G401 (cell line): ENCODE data around the gene TCP11. TPM values are rescaled to one million over a fixed set of nuclear protein-coding genes. Genes with fewer than 3 reads are reported as not detected.
A peak's percentile ranks its signal among the peaks of the same experiment; 100 is the strongest.

Experiments
- DNase-seq: peaks from one replicate; pipeline ENCODE4 v3.0.0-alpha.2; 2015; ENCODE audit warnings: low spot score
- in situ Hi-C: cut with HindIII; loops from 2 replicates; pipeline ENCODE4 v1.10.0; 2016; ENCODE audit warnings: low sequenced_read_pairs, mixed read lengths
- total RNA-seq: library from RNA; depleted of rRNA; stranded (reverse); fragments of >200 nt; shearing (Covaris generic); gene quantifications from 2 replicates; pipeline ENCODE4 v1.2.3, GENCODE V29; 2014

The TCP11 gene
- total RNA-seq, 1 experiment from 2014 or later = not detected

GRCh38 chr6:35174088-35174434, 32.9 kb upstream of the TCP11 start:
- no peak for DNase-seq
- in situ Hi-C loops = no loop called here

- in situ Hi-C loops = no loop called here
- no peak for DNase-seq
Observed at GRCh38 chr6:35173427-35174087, 32.4 kb upstream of the TCP11 start.

DNA sequence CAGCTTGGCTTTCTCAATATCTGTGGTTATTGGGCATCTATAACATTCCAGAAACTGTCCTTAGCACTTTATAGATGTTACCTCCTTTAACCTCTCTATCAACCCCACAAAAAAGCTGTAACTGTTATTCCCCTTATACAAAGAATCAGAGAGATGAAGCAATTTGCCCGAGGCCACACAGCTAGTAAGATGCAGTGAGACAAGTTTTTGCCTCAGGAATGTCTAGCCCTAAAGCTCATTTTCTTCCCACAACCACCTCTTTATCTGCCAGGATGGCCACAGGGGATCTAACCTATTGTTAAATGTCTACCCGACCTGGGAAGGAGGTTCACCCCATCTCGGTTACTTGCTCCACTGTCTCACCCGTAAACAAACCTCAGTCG, 31.9 kb upstream of the TCP11 start:
- in situ Hi-C loops = no loop called here
- DNase-seq = no peak

DNA sequence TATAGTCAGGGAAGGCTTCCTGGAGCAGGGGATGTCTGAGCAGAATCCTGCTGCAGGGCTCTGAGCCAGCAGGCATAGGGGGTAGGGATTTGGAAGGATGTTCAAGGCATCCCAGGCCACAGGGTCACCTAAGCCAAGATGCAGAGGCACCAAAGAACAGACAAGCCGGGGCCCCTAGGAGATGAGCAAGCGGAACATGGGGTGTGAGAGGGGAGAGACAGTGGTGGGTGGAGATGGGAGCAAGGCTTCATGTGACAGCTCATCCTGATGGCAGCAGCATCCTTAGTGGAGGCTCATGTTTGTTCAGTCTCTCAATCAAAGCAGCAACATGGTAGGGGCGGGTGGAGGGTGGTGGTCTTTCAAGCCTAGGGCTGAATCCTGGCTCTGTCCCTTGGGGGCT, 29.8 kb upstream of the TCP11 start:
- DNase-seq = no peak
- in situ Hi-C loops = no loop called here

DNA sequence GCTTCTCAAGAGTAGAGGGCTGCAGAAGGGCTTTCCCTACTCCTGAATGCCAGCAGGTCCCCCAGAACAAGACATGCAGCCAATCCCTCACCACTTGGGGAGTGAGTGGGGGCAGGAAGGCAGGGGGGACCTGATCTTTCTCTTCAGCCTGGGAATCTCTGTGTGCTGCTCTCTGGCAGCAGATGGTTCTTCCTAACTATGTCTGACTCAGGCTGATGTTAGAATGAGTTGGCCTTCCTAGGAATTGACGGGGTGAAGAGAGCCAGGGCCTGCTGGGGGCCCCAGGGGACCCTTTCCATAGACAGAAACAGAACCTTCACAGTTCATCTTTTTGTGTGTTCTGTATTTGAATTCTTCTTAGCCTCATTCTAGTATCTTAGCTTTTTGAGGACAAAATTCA, 29.0 kb upstream of the TCP11 start:
- in situ Hi-C loops = no loop called here
- no peak for DNase-seq

DNA sequence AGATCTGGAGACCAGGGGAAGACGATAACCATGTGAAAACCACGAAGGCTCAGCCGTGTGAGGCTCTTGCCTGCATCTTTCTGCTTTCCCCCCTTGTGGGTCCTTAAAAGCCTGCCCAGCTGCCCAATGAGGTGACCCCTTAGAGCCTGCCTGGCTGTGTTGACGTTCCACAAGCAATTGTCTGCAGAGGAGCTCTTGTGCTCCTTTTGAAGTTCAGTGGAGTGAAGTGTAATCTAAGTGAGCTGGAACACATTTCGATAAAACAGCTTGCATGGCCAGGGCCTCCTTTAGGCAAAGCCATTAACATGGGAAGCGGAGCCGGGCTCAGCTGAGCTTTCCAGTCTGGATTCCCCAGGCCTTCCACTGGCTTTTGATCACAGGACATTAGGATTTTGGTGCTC, 27.3 kb upstream of the TCP11 start:
- no peak for DNase-seq
- in situ Hi-C loops = no loop called here

DNA sequence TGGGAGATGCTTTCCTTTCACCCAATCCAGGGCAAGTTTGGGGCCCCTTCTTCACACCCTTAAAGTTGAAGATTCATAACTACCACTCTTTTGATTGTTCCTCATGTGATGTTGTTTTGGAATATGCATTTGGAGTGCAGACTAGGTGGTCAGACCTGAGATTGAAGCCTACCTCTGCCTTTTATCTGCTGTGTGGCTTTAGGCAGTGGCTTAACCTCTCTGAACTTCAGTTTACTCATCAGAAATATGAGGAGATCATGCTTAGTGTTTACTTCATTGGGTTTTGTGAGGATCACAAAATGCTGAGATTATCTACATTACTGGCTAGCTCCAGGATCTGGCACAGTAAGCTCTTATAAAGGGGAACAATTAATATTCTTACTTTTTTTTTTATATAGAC, 26.4 kb upstream of the TCP11 start:
- in situ Hi-C loops = no loop called here
- DNase-seq = no peak

- in situ Hi-C loops = no loop called here
Observed at GRCh38 chr6:35166520-35166919, 25.4 kb upstream of the TCP11 start.

DNA sequence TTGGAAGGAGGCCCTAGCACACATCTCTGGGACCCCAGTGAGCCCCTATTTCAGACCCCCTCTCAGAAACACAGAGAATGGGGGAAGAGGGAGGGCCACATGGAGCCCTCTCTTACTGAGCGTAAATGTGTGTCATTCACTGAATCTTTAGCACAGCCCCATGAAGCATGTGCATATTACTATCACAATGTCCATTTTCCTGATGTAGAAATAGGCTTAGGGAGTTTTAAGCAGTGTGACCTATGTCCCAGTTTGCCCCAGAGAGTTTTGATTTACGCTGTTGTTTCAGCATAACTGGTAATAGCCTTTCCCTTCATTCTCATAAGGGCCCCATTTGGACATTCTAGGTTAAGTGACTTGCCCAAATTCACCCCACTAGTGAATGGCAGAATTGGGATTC, 25.0 kb upstream of the TCP11 start:
- in situ Hi-C loops = no loop called here
- no peak for DNase-seq

More at GRCh38 chr6:35166520-35166919, 25.4 kb upstream of the TCP11 start:
- no peak for DNase-seq

GRCh38 chr6:35165630-35166071, 24.5 kb upstream of the TCP11 start:
- in situ Hi-C loops = no loop called here
- no peak for DNase-seq

DNA sequence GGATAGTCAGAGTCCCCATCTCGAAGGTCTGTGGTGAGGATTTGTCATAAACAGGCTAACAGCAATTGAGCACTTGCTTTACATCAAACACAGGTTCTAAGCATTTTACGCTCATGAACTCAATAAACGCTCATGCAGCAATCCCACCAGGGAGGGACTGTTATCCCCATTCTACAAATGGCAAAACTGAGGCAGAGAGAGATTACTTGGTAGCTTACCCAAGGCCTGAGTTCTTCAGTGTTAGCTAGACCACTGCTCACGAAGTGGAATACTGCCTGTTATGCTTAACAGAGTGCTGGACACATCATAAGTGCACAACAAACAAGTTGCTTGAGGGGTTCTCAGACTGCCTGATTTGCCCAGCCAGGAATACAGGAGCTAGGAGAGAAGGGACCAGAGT, 23.7 kb upstream of the TCP11 start:
- in situ Hi-C loops = no loop called here
- no peak for DNase-seq

DNA sequence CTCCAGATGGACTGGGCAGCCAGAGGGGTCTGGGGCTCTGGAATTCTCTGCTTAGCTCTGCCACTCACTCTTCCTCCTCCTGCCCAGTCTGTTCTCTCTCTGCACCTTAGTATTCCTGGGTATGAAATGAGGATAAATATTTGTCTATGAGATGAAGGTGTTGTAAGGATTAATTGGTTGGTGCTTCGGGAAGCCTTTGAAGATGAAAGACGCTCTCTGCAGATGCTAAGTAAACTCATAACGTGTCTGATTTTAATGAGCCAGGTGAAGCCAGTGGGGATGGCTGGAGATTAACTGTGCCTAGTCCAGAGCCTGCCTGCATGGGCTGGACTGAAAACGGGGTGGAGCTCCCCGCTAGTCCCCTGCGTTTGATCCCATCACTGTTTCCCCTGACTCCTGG, 23.1 kb upstream of the TCP11 start:
- no peak for DNase-seq
- in situ Hi-C loops = no loop called here

DNA sequence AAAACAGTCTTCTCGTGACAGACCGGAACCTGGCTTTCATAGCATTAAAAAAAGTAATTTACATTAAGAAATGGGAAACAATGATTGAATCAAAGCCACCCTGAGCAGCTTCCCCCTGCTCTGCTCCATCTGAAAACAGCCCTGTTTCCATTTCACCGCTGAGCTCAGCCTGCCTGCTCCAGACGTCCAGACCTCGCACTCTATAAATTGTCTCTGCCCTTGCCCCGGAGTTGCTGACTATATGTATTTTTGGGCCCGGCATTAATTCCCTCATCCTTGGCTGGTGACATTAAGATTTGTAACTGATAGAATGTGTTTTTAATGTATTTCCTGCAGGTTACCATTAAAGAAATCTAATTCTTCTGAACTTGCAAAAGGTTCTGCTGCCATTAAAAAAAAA, 22.7 kb upstream of the TCP11 start:
- no peak for DNase-seq
- in situ Hi-C loops = no loop called here

DNA sequence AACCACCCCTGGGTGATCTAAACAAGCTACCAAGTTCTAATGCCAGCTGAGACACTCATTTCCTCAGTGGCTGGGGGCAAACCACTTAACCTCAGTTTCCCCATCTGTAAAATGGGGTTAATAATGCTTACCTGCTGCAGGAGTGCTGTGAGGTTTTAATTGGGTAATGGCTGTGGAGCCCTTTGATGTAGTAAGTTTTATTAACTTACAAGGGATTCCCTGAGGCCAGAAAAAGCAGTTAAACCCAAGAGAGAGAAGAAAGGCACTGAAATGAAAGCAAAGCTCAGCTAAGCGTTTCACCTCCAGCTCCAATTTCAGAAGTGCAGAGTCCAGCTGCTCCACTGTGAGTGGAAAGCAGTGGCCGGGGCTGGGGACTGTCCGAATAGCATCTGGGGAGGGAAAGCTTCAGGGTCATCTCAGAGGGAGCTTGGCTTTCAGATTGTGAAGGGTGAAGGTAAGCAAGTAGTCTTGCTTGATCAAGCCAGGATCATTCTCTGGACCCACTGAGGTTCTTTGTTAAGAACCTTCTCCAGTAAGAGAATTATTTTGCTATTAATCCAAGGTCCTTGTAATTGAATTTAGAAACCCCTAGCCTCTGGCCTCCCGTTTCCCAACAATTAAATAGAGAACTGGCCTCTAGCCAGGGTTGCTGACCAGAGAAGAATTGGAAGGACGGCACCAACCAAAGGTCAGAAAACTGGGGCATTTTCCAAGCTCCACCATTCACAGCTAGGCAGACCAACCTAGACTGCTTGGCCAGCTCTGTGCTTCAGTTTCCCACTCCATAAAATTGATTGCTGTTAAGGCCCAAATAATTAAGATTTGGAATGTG, 20.9 kb upstream of the TCP11 start:
- in situ Hi-C loops = no loop called here
- DNase-seq = peak; percentile 17

DNA sequence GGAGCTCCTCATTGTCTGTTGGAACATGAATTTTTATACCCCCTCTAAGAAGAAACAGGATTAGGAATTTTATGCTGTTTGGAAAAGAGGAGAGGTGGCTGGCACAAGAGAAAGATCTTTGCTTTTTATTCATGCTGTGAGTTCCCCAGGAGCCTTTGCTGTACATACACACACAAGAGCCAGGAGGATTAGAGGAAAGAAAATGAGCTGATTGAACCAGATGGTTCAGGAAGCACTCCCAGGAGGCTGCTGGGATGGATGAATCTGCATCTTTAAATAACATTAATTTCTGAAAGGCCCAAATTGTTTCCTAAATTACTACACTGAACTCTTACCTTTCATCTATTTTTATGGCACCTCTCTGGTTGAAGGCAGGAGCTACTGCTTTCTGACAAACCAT, 20.1 kb upstream of the TCP11 start:
- DNase-seq = peak; percentile 60

GRCh38 chr6:35160642-35161041, 19.5 kb upstream of the TCP11 start:
- in situ Hi-C loops = no loop called here
- DNase-seq = no peak

More for the DNA sequence above, 20.1 kb upstream of the TCP11 start:
- in situ Hi-C loops = no loop called here

DNA sequence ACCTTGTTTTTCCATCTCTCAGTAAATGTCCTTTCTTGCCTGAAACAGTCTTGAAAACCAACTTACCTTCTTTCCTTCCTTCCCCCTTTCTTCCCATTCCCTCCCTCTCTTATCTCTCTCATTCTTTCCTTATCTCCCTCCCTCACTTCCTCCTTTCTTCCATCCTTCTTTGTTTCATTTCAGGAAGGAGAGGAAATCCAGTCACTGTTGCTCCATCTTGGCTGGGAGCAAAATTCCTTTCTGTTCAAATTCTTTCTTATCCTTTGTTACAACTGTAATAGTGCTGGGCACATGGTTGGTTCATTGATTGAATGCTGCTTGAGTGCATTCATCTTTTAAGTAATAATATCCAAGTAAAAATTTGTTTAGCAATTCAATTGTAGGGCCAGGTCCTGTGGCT, 17.4 kb upstream of the TCP11 start:
- DNase-seq = no peak
- in situ Hi-C loops = no loop called here

- in situ Hi-C loops = no loop called here
- no peak for DNase-seq
Observed at GRCh38 chr6:35154947-35155346, 13.8 kb upstream of the TCP11 start.

DNA sequence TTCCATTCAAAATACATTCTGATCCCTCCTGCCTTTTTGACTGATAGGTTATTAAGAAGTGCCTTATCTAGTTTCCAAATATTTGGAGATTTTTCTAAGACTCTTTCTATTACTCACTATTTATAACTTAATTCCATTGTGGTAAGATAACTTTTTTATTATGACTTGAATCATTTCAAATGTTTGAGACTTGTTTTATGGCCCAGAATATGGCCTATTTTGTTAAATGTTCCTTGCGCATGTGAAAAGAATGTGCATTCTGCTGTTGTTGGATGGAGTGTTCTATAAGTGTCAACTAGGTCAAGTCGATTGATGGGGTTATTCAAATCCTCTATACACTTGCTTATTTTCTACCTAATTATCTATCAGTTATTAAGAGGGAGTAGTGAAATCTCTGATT, 13.1 kb upstream of the TCP11 start:
- in situ Hi-C loops = no loop called here

GRCh38 chr6:35152067-35152707, 11.0 kb upstream of the TCP11 start:
- in situ Hi-C loops = no loop called here

More for the DNA sequence above, 13.1 kb upstream of the TCP11 start:
- DNase-seq = no peak

More at GRCh38 chr6:35152067-35152707, 11.0 kb upstream of the TCP11 start:
- DNase-seq = no peak
